CD4-positive, alpha-beta T cell (primary cell): Measurements from ENCODE around the gene KCNK15. TPM values are rescaled to one million over a fixed set of nuclear protein-coding genes. Genes with fewer than 3 reads are reported as not detected.

Experiments used
- ATAC-seq: fragments of 200-7000 bp; cut with Tn5 transposase; one replicate; pipeline ENCODE4 v1.10.0; 2022; ENCODE audit warnings: mild to moderate bottlenecking; ENCODE audit not compliant: poor library complexity
- CTCF ChIA-PET: fragments of 350-600 bp; sonication (Branson Sonifier 250); formaldehyde crosslinking; loops from one replicate; lab custom pipeline; 2021; ENCODE audit warnings: antibody characterized with exemption, inconsistent platforms; lab: Charles Lee
- POLR2A ChIA-PET: fragments of 350-600 bp; sonication (Branson Sonifier 250); formaldehyde crosslinking; loops from one replicate; lab custom pipeline; 2021; ENCODE audit warnings: antibody characterized with exemption, inconsistent platforms; lab: Charles Lee
- DNase-seq, 14 experiments: peaks; one replicate each; pipeline ENCODE4 v3.0.0-alpha.2; 2013 to 2020; ENCODE audit warnings: mixed read lengths in 2 of 14
- H3K27ac ChIP-seq, 2 donors: one replicate each; pipeline versions ENCODE4 v1.5.1 to v1.7.0; 2013; ENCODE audit warnings: low read length in 2 of 2, low read depth in 1 of 2, mild to moderate bottlenecking in 1 of 2
- H3K27me3 ChIP-seq, 2 experiments: 1 replicate in 1 of 2; 2 replicates in 1 of 2; pipeline versions ENCODE4 v1.6.1 to v1.7.0; 2013; ENCODE audit warnings: low read length in 2 of 2, control low read depth in 1 of 2, mild to moderate bottlenecking in 1 of 2, moderate library complexity in 1 of 2; ENCODE audit not compliant: insufficient read depth in 2 of 2, control insufficient read depth in 1 of 2
- H3K36me3 ChIP-seq: one replicate; pipeline ENCODE4 v1.6.1; 2013; ENCODE audit warnings: low read length, control low read depth; ENCODE audit not compliant: insufficient read depth
- H3K4me1 ChIP-seq: one replicate; pipeline ENCODE4 v1.6.1; 2013; ENCODE audit warnings: low read length, control low read depth; ENCODE audit not compliant: insufficient read depth
- H3K4me3 ChIP-seq: one replicate; pipeline ENCODE4 v1.5.1; 2013; ENCODE audit warnings: mild to moderate bottlenecking, low read length, moderate library complexity
- H3K9me3 ChIP-seq, 2 experiments: 1 replicate in 1 of 2; 2 replicates in 1 of 2; pipeline versions ENCODE4 v1.6.1 to v1.7.0; 2013; ENCODE audit warnings: low read length in 2 of 2, mild to moderate bottlenecking in 2 of 2, control low read depth in 1 of 2, moderate library complexity in 1 of 2; ENCODE audit not compliant: control insufficient read depth in 1 of 2, insufficient read depth in 1 of 2
- H3K27ac Mint-ChIP-seq: one replicate; pipeline ENCODE4 v1.8.0; 2020; ENCODE audit warnings: mixed read lengths
- H3K27me3 Mint-ChIP-seq: one replicate; pipeline ENCODE4 v1.8.0; 2021; ENCODE audit warnings: mixed read lengths
- H3K36me3 Mint-ChIP-seq: one replicate; pipeline ENCODE4 v1.8.0; 2021; ENCODE audit warnings: low read depth, mixed read lengths
- H3K4me1 Mint-ChIP-seq: one replicate; pipeline ENCODE4 v1.8.0; 2021; ENCODE audit warnings: low read depth, mixed read lengths
- H3K4me3 Mint-ChIP-seq: one replicate; pipeline ENCODE4 v1.8.0; 2020; ENCODE audit warnings: mild to moderate bottlenecking, mixed read lengths
- H3K9me3 Mint-ChIP-seq: one replicate; pipeline ENCODE4 v1.8.0; 2020; ENCODE audit warnings: mixed read lengths
- CTCF ChIP-seq: fragments of 200-600 bp; IDR thresholded peaks from one replicate; pipeline ENCODE4 v1.8.0; 2022; ENCODE audit warnings: antibody characterized with exemption, mild to moderate bottlenecking
- intact Hi-C, 2 experiments: fragments of 100-400 bp; cut with DNase I in 1 of 2; cut with micrococcal nuclease in 1 of 2; formaldehyde crosslinking; loops; one replicate each; pipeline versions ENCODE4 v1.15.1 to v1.9.0; 2023 to 2025; cut with DNase I, micrococcal nuclease
- total RNA-seq, 174 experiments: library from RNA in 2 of 174; stranded (reverse) in 2 of 174; gene quantifications; one replicate each; pipeline ENCODE4 v1.2.3 and lab custom pipeline; 2021 to 2026

The KCNK15 gene
- total RNA-seq, 2 experiments from 2014 or later: not detected

- H3K27me3 ChIP-seq: no peaks in the 10 kb centered on the region
- no peak overlapping the region for H3K27ac Mint-ChIP-seq
- no peak overlapping the region for H3K27ac ChIP-seq
- intact Hi-C loops: no loop called here
- no peaks in the 10 kb centered on the region for H3K27me3 Mint-ChIP-seq
- no peaks in the 10 kb centered on the region for H3K36me3 Mint-ChIP-seq
- DNase-seq: peak in 1 of 14 experiments; percentile 26
- TF ChIP-seq CTCF: no peak
- CTCF ChIA-PET: no interaction called here
- POLR2A ChIA-PET: no interaction called here
- H3K36me3 ChIP-seq: no peaks in the 10 kb centered on the region
- H3K4me1 Mint-ChIP-seq: no peaks in the 10 kb centered on the region
- no peaks in the 10 kb centered on the region for H3K9me3 Mint-ChIP-seq
- no peak overlapping the region for H3K4me3 Mint-ChIP-seq
- ATAC-seq: no peak
- H3K4me1 ChIP-seq: peaks cover 5% of the 10 kb centered on the region
- H3K4me3 ChIP-seq: no peak overlapping the region
- no peaks in the 10 kb centered on the region for H3K9me3 ChIP-seq
These were observed 16.7 kb upstream of the KCNK15 start for GRCh38 chr20:44728801-44729443.

- ChIA-PET CTCF (no interaction called here), POLR2A (no interaction called here)
These were observed 15.2 kb upstream of the KCNK15 start for GRCh38 chr20:44730441-44730840.

GRCh38 chr20:44731657-44732056 is 14.0 kb upstream of the KCNK15 start:
- Histone ChIP-seq H3K27ac (no peak overlapping the region), H3K4me1 (peaks cover 10% of the 10 kb centered on the region), H3K36me3 (no peaks in the 10 kb centered on the region), H3K4me3 (no peak overlapping the region), H3K27me3 (no peaks in the 10 kb centered on the region), H3K9me3 (no peaks in the 10 kb centered on the region)
- H3K36me3 Mint-ChIP-seq: no peaks in the 10 kb centered on the region
- ChIA-PET POLR2A (no interaction called here), CTCF (no interaction called here)
- no peak overlapping the region for H3K4me3 Mint-ChIP-seq
- H3K27me3 Mint-ChIP-seq: no peaks in the 10 kb centered on the region
- DNase-seq (no peak), ATAC-seq (no peak)
- peaks cover 7% of the 10 kb centered on the region for H3K4me1 Mint-ChIP-seq
- H3K9me3 Mint-ChIP-seq: no peaks in the 10 kb centered on the region
- H3K27ac Mint-ChIP-seq: no peak overlapping the region
- intact Hi-C loops: loop anchor here (2.0 to 10.0 kb wide), 5 partner anchors 114 to 615 kb away; partner anchors contain the start of genes FITM2 (in 1 of the 2) and TTPAL (in 1 of the 2)
- TF ChIP-seq CTCF: no peak

More at GRCh38 chr20:44730441-44730840, 15.2 kb upstream of the KCNK15 start:
- no peak for TF ChIP-seq CTCF
- Histone ChIP-seq H3K4me3 (no peak overlapping the region), H3K27ac (no peak overlapping the region), H3K4me1 (peaks cover 5% of the 10 kb centered on the region), H3K9me3 (no peaks in the 10 kb centered on the region), H3K27me3 (no peaks in the 10 kb centered on the region), H3K36me3 (no peaks in the 10 kb centered on the region)
- Mint-ChIP-seq H3K27me3 (no peaks in the 10 kb centered on the region), H3K9me3 (no peaks in the 10 kb centered on the region), H3K4me3 (no peak overlapping the region), H3K4me1 (no peaks in the 10 kb centered on the region), H3K36me3 (no peaks in the 10 kb centered on the region), H3K27ac (no peak overlapping the region)
- ATAC-seq: no peak
- intact Hi-C loops: loop anchor here (5.0 to 10.0 kb wide), 4 partner anchors 113 to 513 kb away; partner anchors contain the start of genes FITM2 (in 1 of the 2) and TTPAL (in 1 of the 2)
- DNase-seq: no peak
